ENCODE measurements around the gene ANKZF1.

The ANKZF1 gene

DNA sequence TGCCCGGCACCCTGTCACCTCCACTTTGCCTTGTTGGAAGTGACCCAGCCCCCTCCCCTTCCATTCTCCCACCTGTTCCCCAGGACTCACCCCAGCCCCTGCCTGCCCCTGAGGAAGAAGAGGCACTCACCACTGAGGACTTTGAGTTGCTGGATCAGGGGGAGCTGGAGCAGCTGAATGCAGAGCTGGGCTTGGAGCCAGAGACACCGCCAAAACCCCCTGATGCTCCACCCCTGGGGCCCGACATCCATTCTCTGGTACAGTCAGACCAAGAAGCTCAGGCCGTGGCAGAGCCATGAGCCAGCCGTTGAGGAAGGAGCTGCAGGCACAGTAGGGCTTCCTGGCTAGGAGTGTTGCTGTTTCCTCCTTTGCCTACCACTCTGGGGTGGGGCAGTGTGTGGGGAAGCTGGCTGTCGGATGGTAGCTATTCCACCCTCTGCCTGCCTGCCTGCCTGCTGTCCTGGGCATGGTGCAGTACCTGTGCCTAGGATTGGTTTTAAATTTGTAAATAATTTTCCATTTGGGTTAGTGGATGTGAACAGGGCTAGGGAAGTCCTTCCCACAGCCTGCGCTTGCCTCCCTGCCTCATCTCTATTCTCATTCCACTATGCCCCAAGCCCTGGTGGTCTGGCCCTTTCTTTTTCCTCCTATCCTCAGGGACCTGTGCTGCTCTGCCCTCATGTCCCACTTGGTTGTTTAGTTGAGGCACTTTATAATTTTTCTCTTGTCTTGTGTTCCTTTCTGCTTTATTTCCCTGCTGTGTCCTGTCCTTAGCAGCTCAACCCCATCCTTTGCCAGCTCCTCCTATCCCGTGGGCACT lies 47.1 kb upstream of the ANKZF1 start:
- no peak overlapping the region for H3K4me2 ChIP-seq (ENCODE audit: insufficient read depth, low read length)
- ATAC-seq (ENCODE audit: insufficient read depth, low read depth) = no peak
- peaks cover 26% of the 10 kb centered on the region for H3K79me2 ChIP-seq (ENCODE audit: insufficient read depth, low read length)
- H3K4me3 ChIP-seq (ENCODE audit: low read depth in 1 of 2, low read length in 2 of 2) = no peak overlapping the region
- DNase-seq = no peak
- H4K20me1 ChIP-seq (ENCODE audit: insufficient read depth, low read length) = peaks cover 25% of the 10 kb centered on the region; the same call in 1 of the 2 replicates
- H3K36me3 ChIP-seq (ENCODE audit: insufficient read depth, low read length) = peaks cover 52% of the 10 kb centered on the region
- H3K4me1 ChIP-seq (ENCODE audit: insufficient read depth, low read length) = peaks cover 18% of the 10 kb centered on the region
- H3K27ac ChIP-seq (ENCODE audit: low read length) = no peak overlapping the region
- TF ChIP-seq, protein P1, sequence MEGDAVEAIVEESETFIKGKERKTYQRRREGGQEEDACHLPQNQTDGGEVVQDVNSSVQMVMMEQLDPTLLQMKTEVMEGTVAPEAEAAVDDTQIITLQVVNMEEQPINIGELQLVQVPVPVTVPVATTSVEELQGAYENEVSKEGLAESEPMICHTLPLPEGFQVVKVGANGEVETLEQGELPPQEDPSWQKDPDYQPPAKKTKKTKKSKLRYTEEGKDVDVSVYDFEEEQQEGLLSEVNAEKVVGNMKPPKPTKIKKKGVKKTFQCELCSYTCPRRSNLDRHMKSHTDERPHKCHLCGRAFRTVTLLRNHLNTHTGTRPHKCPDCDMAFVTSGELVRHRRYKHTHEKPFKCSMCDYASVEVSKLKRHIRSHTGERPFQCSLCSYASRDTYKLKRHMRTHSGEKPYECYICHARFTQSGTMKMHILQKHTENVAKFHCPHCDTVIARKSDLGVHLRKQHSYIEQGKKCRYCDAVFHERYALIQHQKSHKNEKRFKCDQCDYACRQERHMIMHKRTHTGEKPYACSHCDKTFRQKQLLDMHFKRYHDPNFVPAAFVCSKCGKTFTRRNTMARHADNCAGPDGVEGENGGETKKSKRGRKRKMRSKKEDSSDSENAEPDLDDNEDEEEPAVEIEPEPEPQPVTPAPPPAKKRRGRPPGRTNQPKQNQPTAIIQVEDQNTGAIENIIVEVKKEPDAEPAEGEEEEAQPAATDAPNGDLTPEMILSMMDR (IDR thresholded peaks at IDR 0.05; ENCODE audit: borderline replicate concordance, extremely low read depth, low read length, poor library complexity, severe bottlenecking) = no peak
- TF ChIP-seq EZH2 (IDR thresholded peaks at IDR 0.05; ENCODE audit: borderline replicate concordance, low read depth, low read length, severe bottlenecking) = no peak
- no peak overlapping the region for H3K9ac ChIP-seq (ENCODE audit: low read depth, low read length)
- H2AFZ ChIP-seq (ENCODE audit: low read depth, low read length) = no peak overlapping the region
- H3K9me3 ChIP-seq (ENCODE audit: insufficient read depth, low read length, severe bottlenecking) = no peaks in the 10 kb centered on the region
- no peaks in the 10 kb centered on the region for H3K27me3 ChIP-seq (ENCODE audit: insufficient read depth, low read length, poor library complexity)

DNA sequence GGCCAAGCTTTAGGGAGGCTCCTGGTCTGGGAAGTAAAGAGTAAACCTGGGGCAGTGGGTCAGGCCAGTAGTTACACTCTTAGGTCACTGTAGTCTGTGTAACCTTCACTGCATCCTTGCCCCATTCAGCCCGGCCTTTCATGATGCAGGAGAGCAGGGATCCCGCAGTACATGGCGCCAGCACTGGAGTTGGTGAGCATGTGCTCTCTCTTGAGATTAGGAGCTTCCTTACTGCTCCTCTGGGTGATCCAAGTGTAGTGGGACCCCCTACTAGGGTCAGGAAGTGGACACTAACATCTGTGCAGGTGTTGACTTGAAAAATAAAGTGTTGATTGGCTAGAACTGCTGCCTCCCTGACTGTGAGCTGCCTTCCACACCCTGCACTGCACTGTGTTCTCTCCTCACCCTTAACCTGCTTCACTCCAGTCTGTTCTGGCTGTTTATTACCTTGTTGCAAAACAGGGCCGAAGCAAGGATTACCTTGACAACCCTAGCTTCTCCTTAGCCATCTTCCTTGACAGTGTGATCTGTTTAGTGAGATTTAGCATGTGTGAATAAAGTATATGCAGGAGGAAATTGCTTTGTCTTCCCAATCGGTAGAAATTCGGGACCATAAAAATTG lies 46.3 kb upstream of the ANKZF1 start:
- H3K4me2 ChIP-seq (ENCODE audit: insufficient read depth, low read length) = no peak overlapping the region
- H3K36me3 ChIP-seq (ENCODE audit: insufficient read depth, low read length) = peaks cover 52% of the 10 kb centered on the region
- H3K79me2 ChIP-seq (ENCODE audit: insufficient read depth, low read length) = peaks cover 22% of the 10 kb centered on the region
- ATAC-seq (ENCODE audit: insufficient read depth, low read depth) = no peak
- peaks cover 18% of the 10 kb centered on the region for H3K4me1 ChIP-seq (ENCODE audit: insufficient read depth, low read length)
- no peak overlapping the region for H3K9ac ChIP-seq (ENCODE audit: low read depth, low read length)
- TF ChIP-seq EZH2 (IDR thresholded peaks at IDR 0.05; ENCODE audit: borderline replicate concordance, low read depth, low read length, severe bottlenecking) = no peak
- TF ChIP-seq, protein P1 (IDR thresholded peaks at IDR 0.05; ENCODE audit: borderline replicate concordance, extremely low read depth, low read length, poor library complexity, severe bottlenecking) = no peak
- no peak overlapping the region for H3K27ac ChIP-seq (ENCODE audit: low read length)
- DNase-seq = no peak
- no peak overlapping the region for H3K4me3 ChIP-seq (ENCODE audit: low read depth in 1 of 2, low read length in 2 of 2)
- no peaks in the 10 kb centered on the region for H3K27me3 ChIP-seq (ENCODE audit: insufficient read depth, low read length, poor library complexity)
- no peak overlapping the region for H2AFZ ChIP-seq (ENCODE audit: low read depth, low read length)
- H4K20me1 ChIP-seq (ENCODE audit: insufficient read depth, low read length) = peaks cover 25% of the 10 kb centered on the region; the same call in 1 of the 2 replicates
- H3K9me3 ChIP-seq (ENCODE audit: insufficient read depth, low read length, severe bottlenecking) = no peaks in the 10 kb centered on the region

DNA sequence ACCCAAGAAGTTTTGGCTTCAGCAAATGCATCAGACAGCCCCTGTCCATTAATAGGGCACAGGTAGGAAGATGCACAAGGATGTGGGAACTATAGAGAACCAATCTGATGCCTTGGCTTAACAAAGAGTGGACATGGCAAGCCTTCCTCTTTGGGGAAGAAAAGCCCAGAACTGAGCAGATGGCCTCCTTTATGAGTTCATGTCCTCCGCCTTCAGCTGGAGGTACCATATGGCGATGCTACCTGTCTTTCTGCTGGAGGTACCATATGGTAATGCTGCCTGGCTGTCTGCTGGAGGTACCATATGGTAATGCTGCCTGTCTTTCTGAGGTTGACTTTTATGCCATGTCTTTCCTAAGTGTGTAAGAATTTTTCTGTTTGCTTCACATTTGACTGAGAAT lies 45.5 kb upstream of the ANKZF1 start:
- Histone ChIP-seq H3K9ac (ENCODE audit: low read depth, low read length) (no peak overlapping the region), H3K27me3 (ENCODE audit: insufficient read depth, low read length, poor library complexity) (no peaks in the 10 kb centered on the region), H4K20me1 (ENCODE audit: insufficient read depth, low read length) (peaks cover 20% of the 10 kb centered on the region; the same call in 1 of the 2 replicates), H3K36me3 (ENCODE audit: insufficient read depth, low read length) (peaks cover 52% of the 10 kb centered on the region), H2AFZ (ENCODE audit: low read depth, low read length) (no peak overlapping the region), H3K4me2 (ENCODE audit: insufficient read depth, low read length) (no peak overlapping the region), H3K4me1 (ENCODE audit: insufficient read depth, low read length) (peaks cover 13% of the 10 kb centered on the region), H3K4me3 (ENCODE audit: low read depth in 1 of 2, low read length in 2 of 2) (no peak overlapping the region), H3K27ac (ENCODE audit: low read length) (no peak overlapping the region), H3K79me2 (ENCODE audit: insufficient read depth, low read length) (peaks cover 13% of the 10 kb centered on the region), H3K9me3 (ENCODE audit: insufficient read depth, low read length, severe bottlenecking) (no peaks in the 10 kb centered on the region)
- TF ChIP-seq EZH2 (IDR thresholded peaks at IDR 0.05; ENCODE audit: borderline replicate concordance, low read depth, low read length, severe bottlenecking) = no peak
- TF ChIP-seq, protein P1 (IDR thresholded peaks at IDR 0.05; ENCODE audit: borderline replicate concordance, extremely low read depth, low read length, poor library complexity, severe bottlenecking) = no peak
- ATAC-seq (ENCODE audit: insufficient read depth, low read depth) (no peak), DNase-seq (no peak)

All from DND-41 (cell line).